ENCODE data around the gene ELAVL1.

ELAVL1 gene

GRCh38 chr19:7989071-7989575 is 16.3 kb downstream of the ELAVL1 start:
- no peak for FAIRE-seq
- TF ChIP-seq TAF1 (IDR thresholded peaks at IDR 0.05; ENCODE audit: low read depth, low read length) (no peak), PAX5 (IDR thresholded peaks at IDR 0.05; ENCODE audit: insufficient read depth, low read length, severe bottlenecking) (no peak), POLR2AphosphoS5 (IDR thresholded peaks at IDR 0.05; ENCODE audit: low read depth, low read length) (no peak), POU2F2 (IDR thresholded peaks at IDR 0.05; ENCODE audit: low read depth, low read length) (no peak), SPI1 (IDR thresholded peaks at IDR 0.05; ENCODE audit: low read depth, low read length) (no peak), POLR2A (IDR thresholded peaks at IDR 0.05; ENCODE audit: low read depth, low read length) (no peak)
- DNase-seq (ENCODE audit: insufficient read length, low spot score), result no peak

- no peak for TF ChIP-seq POLR2AphosphoS5 (IDR thresholded peaks at IDR 0.05; ENCODE audit: low read depth, low read length)
- TF ChIP-seq POLR2A (IDR thresholded peaks at IDR 0.05; ENCODE audit: low read depth, low read length), result no peak
- no peak for TF ChIP-seq PAX5 (IDR thresholded peaks at IDR 0.05; ENCODE audit: insufficient read depth, low read length, severe bottlenecking)
- no peak for TF ChIP-seq POU2F2 (IDR thresholded peaks at IDR 0.05; ENCODE audit: low read depth, low read length)
- no peak for TF ChIP-seq TAF1 (IDR thresholded peaks at IDR 0.05; ENCODE audit: low read depth, low read length)
- no peak for TF ChIP-seq SPI1 (IDR thresholded peaks at IDR 0.05; ENCODE audit: low read depth, low read length)
- FAIRE-seq, result no peak
- DNase-seq (ENCODE audit: insufficient read length, low spot score), result no peak
Measured at GRCh38 chr19:7988307-7988706, 17.1 kb downstream of the ELAVL1 start.

GRCh38 chr19:7987114-7987768 is 18.2 kb downstream of the ELAVL1 start:
- no peak for FAIRE-seq
- TF ChIP-seq SPI1 (IDR thresholded peaks at IDR 0.05; ENCODE audit: low read depth, low read length) (no peak), TAF1 (IDR thresholded peaks at IDR 0.05; ENCODE audit: low read depth, low read length) (no peak), PAX5 (IDR thresholded peaks at IDR 0.05; ENCODE audit: insufficient read depth, low read length, severe bottlenecking) (no peak), POLR2AphosphoS5 (IDR thresholded peaks at IDR 0.05; ENCODE audit: low read depth, low read length) (no peak), POLR2A (IDR thresholded peaks at IDR 0.05; ENCODE audit: low read depth, low read length) (no peak), POU2F2 (IDR thresholded peaks at IDR 0.05; ENCODE audit: low read depth, low read length) (no peak)
- no peak for DNase-seq (ENCODE audit: insufficient read length, low spot score)

GRCh38 chr19:7986321-7987113 is 18.9 kb downstream of the ELAVL1 start:
- no peak for FAIRE-seq
- no peak for DNase-seq (ENCODE audit: insufficient read length, low spot score)
- TF ChIP-seq SPI1 (IDR thresholded peaks at IDR 0.05; ENCODE audit: low read depth, low read length) (no peak), PAX5 (IDR thresholded peaks at IDR 0.05; ENCODE audit: insufficient read depth, low read length, severe bottlenecking) (no peak), TAF1 (IDR thresholded peaks at IDR 0.05; ENCODE audit: low read depth, low read length) (no peak), POLR2AphosphoS5 (IDR thresholded peaks at IDR 0.05; ENCODE audit: low read depth, low read length) (no peak), POU2F2 (IDR thresholded peaks at IDR 0.05; ENCODE audit: low read depth, low read length) (no peak), POLR2A (IDR thresholded peaks at IDR 0.05; ENCODE audit: low read depth, low read length) (no peak)

GRCh38 chr19:7985481-7985911 is 19.9 kb downstream of the ELAVL1 start:
- FAIRE-seq, result no peak
- TF ChIP-seq TAF1 (IDR thresholded peaks at IDR 0.05; ENCODE audit: low read depth, low read length) (no peak), SPI1 (IDR thresholded peaks at IDR 0.05; ENCODE audit: low read depth, low read length) (no peak), POLR2AphosphoS5 (IDR thresholded peaks at IDR 0.05; ENCODE audit: low read depth, low read length) (no peak), PAX5 (IDR thresholded peaks at IDR 0.05; ENCODE audit: insufficient read depth, low read length, severe bottlenecking) (no peak), POLR2A (IDR thresholded peaks at IDR 0.05; ENCODE audit: low read depth, low read length) (no peak), POU2F2 (IDR thresholded peaks at IDR 0.05; ENCODE audit: low read depth, low read length) (no peak)

DNA sequence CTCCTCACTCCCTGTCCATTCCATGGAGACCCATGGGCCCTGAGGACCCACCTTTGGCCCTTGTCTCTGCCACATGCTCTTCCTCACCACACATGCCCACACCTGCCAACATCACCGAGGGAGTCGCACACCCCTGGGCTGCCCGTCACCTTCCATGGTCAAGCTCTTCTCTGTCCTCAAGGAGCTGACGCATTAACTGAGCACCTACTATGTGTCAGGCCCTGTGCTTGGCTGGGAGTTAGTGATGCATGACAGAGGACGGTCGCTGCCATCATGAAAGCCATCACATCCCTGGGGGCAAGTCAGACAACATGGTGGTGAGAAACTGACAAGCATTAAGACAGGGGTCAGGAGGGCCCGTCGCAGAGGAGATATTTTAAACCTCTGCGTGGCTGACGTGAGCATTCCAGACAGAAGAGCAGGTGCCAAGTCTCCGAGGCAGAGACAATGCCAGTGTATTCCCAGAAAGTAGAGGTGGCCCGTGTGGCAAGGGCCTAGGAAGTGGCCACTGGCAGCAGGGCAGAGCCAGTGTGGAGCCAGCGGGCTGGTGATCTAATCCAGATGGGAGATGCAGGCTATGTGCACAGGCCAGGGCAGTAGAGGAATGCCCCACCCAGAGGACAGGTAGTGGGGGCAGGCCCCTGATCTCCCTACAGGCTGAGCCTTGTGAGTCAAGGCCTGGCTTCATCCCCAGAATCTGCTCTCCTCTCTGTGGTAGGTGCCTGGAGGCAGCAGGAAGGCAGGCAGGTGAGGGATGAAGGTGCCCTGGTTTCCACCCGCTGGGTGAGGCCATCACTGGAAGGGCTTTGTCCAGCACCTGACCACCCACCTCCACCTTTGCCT is 21.2 kb downstream of the ELAVL1 start:
- TF ChIP-seq TAF1 (IDR thresholded peaks at IDR 0.05; ENCODE audit: low read depth, low read length) (no peak), PAX5 (IDR thresholded peaks at IDR 0.05; ENCODE audit: insufficient read depth, low read length, severe bottlenecking) (no peak), POLR2A (IDR thresholded peaks at IDR 0.05; ENCODE audit: low read depth, low read length) (no peak), POU2F2 (IDR thresholded peaks at IDR 0.05; ENCODE audit: low read depth, low read length) (no peak), SPI1 (IDR thresholded peaks at IDR 0.05; ENCODE audit: low read depth, low read length) (no peak), POLR2AphosphoS5 (IDR thresholded peaks at IDR 0.05; ENCODE audit: low read depth, low read length) (no peak)
- no peak for FAIRE-seq
- DNase-seq (ENCODE audit: insufficient read length, low spot score), result no peak

More at GRCh38 chr19:7985481-7985911, 19.9 kb downstream of the ELAVL1 start:
- DNase-seq (ENCODE audit: insufficient read length, low spot score), result no peak

GRCh38 chr19:7983286-7983950 is 22.0 kb downstream of the ELAVL1 start:
- FAIRE-seq, result no peak

DNA sequence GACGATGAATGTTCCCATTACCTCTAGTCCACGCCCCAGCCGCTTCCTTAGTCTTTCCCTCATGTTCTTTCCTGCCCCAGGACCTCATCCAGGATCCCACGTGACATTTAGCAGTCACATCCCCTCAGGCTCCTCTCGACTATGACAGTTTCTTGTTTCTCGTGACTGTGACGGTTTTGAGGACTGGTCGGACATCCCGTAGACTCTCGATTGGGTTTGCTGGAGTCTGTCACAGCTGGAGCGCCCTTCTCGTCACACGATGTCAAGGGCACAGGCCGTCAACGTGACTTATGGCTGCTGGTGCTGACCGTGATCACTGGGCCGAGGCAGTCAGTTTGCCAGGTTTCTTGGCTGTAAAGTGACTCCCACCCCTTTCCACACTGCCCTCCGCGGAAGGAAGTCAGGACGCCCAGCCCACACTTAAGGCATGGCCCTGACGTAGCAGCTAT is 22.8 kb downstream of the ELAVL1 start:
- DNase-seq (ENCODE audit: insufficient read length, low spot score), result no peak
- no peak for TF ChIP-seq POLR2A (IDR thresholded peaks at IDR 0.05; ENCODE audit: low read depth, low read length)
- TF ChIP-seq PAX5 (IDR thresholded peaks at IDR 0.05; ENCODE audit: insufficient read depth, low read length, severe bottlenecking), result no peak
- TF ChIP-seq POU2F2 (IDR thresholded peaks at IDR 0.05; ENCODE audit: low read depth, low read length), result no peak
- TF ChIP-seq SPI1 (IDR thresholded peaks at IDR 0.05; ENCODE audit: low read depth, low read length), result no peak
- TF ChIP-seq TAF1 (IDR thresholded peaks at IDR 0.05; ENCODE audit: low read depth, low read length), result no peak
- no peak for FAIRE-seq

More at GRCh38 chr19:7983286-7983950, 22.0 kb downstream of the ELAVL1 start:
- TF ChIP-seq SPI1 (IDR thresholded peaks at IDR 0.05; ENCODE audit: low read depth, low read length) (no peak), TAF1 (IDR thresholded peaks at IDR 0.05; ENCODE audit: low read depth, low read length) (no peak), POLR2A (IDR thresholded peaks at IDR 0.05; ENCODE audit: low read depth, low read length) (no peak), PAX5 (IDR thresholded peaks at IDR 0.05; ENCODE audit: insufficient read depth, low read length, severe bottlenecking) (no peak), POU2F2 (IDR thresholded peaks at IDR 0.05; ENCODE audit: low read depth, low read length) (no peak), POLR2AphosphoS5 (IDR thresholded peaks at IDR 0.05; ENCODE audit: low read depth, low read length) (no peak)
- DNase-seq (ENCODE audit: insufficient read length, low spot score), result no peak

Measured in GM12891 (cell line).